Activated CD4-positive, alpha-beta T cell treated with anti-CD3 and anti-CD28 coated beads, Interleukin-2, Interleukin-4, amounts not matched to agents 100 ng/mL and 50 ng/mL, durations not matched to agents 16 hours and 8 hours (primary cell): ENCODE data around the gene NT5E.

Experiments used
- DNase-seq: peaks from one replicate; pipeline ENCODE4 v3.0.0-alpha.2; 2020; ENCODE audit warnings: low spot score

The NT5E gene

DNA sequence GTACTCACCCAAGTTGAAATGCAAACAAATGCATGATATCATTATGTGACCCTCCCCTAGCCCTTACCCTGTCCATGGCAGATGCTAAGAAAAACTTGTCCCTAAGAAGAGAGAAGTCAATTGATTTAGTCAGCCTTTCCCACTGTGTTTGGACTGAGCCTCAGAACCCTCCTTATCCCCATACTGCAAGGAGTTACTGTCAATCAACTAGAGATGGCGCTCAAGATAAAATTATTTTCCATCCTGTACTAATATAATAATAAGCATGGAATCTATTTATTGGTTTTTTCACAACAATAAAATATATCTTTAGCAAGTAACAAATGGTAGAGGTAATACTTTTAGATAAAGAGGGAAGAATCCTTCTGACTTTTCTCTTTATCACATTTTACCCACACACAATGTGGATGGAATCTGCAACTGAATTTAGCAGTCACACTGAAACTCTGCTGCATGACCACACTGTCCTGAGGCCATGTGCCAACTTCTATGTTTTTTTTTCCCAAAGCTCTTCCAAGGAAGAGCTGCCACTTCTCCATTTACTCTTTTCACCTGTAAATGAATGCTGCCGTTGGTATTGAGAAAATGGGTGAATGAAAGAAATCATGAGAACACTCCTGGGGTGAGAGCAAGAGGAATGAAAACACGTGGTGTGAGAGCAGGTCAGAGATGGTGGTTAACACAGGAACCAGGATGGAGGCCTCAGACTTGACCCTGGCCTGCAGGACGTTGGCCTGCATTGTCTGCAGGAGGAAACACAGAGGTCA lies 10.5 kb downstream of the NT5E start:
- DNase-seq: no peak

DNA sequence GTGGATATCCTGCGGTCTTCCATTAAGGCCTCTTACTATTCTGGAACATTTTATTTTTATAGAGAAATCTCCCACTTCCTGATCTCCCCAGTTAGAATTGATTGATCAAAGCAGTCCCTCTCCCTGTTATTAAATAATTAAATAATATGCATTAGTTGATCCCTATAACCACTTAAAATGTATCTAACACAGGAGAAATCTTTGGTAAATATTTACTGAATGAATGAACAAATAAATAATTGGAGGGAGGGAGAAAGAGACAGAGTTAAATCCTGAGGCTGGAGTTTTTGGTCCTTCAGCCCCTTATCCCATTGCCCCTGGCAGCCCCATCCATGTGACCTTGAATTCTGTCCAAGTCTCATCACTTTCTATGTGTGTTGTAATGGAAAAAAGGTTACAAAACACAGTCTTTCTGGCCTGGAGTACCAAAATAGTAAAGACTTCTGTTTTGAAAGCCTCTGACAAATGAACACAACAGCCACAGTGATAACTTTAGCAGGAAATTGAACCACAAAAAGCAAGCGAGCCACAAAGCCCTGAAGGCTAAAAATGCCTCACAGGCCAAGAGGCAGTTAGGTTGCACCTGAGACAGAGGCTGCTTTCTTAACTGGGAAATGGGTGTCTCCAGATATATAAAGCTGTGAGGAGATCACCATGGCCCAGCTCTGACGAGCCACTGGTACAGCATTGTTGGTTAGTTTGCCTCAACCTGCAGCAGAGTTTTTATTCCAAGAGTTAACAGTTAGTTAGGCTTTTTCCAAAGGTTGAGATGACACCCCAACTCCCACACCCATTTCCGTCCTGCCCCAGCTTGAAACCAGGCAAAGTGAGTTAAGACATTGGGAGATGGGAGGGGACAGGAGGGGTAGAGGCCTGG lies 11.3 kb downstream of the NT5E start:
- DNase-seq: peak; percentile 66

DNA sequence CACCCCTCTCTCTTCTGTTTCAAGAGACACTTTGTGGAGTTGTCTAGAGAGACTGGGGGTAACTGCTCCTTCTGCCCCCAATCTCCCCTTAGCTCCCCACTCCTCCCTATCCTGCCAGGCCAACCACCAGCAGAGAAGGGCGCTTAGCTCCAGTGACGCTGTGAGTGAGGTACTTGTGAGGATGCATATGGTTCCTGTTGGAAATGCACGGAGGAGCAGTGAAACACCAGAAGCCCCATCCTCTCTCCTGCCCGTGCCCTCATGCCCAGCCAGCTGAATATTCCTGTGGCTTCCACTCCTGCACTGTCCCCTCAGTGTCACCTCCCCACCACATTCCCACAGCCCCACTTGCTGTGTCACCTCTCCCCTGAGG lies 11.9 kb downstream of the NT5E start:
- DNase-seq: no peak

DNA sequence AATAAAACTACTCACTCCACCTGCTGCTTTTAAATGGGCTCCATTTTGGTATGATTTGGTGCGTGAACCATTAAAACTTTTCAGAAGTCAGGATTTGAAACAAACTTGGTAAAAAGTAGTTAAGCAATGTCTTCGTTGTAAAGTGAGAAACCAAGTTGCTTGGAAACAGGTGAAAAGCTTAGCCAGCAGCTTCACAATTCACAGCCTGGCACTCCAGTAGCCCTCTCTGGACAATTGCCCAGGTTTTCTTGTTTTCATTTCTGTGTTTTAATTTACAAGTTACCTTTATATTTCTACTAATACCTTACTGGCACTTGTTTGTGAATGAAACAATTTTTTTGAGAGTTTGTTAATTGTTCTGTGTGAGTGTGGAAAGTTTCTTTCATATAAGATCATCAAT lies 12.8 kb downstream of the NT5E start:
- DNase-seq: no peak

DNA sequence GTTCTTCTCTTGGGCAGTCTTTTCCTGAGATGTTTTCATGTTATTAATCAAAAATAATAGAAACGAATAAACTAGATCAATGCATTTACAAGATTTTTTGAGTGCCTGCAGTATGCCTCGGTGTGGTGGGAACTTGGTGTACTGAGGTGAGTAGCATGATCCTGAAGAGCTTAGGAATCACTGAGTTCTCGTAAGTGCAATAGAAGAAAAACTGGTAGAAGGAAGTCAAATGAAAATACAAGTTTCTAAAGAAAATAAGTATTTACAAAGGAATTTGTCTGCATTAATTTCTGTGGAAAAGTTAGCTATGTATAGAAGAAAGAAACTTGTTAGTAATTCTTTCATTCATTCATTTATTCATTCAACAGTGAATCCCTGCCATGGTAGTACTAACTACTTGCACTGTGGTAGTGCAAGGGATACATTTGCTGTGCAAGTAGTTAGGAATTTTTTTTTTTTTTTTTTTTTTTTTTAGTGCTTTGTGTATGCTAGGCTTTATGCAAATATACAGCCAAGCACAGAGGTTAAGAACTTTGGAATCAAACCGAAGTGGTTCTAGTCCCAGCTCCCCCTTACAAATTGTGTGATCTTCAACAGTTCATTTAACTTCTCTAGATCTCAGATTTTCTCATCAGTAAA lies 13.9 kb downstream of the NT5E start:
- DNase-seq: no peak

DNA sequence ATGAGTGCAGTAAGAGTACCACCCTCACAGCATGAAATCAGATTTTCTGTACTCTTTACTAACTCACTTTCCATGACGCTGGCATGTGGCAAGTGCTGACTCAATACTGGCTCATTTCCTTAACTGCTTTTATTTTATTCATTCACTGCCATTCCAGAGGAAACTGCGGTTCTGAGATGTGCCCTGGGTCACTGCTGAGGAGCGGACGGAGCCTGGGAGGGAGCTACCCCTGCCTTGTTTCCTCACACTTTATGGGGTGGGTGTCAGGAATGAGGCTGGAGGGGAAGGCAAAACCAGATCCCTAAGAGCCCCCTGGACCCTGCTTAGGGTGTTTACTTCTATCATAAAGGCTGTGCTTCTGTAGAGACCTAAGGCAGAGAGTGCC lies 14.4 kb downstream of the NT5E start:
- DNase-seq: peak; percentile 43

DNA sequence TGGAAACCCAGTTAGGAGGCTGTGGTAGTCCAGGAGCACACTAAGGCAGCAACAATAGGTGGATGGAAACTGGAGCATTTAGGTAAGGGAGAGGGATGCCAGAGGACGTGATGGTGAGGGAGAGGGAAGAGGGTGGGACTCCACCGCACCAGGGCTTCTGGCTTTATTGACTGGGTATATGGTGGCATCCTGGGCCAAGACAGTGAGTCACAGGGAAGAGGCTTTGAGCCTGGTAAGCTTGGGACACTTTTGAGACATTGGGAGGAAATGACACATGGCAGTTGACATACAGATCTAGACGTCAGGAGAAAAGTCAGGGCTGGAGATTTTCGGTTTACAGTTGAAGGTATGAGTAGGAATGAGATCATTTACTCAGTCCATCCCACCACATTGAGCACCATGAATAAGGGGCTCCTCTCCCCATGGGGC lies 14.9 kb downstream of the NT5E start:
- peak; percentile 62 for DNase-seq

DNA sequence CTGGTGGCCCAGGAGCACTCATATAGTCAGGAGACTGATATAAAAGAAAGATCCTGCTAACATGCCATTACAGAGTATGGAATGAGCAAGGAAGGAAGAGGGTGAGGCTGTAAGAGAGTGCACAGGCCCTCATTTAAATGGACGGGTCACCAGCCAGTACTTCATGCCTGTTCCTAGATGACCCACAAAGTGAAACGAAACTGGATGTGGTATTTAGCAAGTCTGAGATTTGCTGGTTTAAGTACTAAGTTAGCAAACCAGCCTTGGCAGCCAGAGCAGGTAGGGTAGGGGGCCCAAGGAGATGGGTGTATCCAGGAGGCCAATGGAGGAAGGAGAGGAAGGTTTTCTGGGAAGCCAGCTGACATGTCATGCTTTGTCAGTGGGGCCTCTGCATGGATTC lies 15.9 kb downstream of the NT5E start:
- peak; percentile 24 for DNase-seq

DNA sequence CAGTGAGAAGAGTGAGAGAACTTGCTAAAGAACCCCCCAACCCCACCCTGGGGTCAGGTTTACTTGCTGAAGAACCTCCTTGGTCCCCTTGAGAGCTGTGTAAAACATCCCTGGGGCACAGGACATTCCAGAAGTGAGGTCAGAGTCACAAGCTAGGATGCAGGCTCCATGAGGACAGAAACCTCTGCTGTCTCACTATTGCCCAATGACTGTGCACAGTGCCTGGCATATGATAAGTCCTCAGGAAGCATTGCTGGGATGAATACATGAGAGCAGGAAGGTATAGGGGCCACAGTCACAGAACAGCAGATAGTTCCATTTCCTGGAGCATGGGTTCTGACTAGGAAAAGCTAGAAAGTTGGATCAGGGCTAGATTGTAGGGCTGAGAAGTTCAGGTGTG lies 18.4 kb downstream of the NT5E start:
- no peak for DNase-seq

DNA sequence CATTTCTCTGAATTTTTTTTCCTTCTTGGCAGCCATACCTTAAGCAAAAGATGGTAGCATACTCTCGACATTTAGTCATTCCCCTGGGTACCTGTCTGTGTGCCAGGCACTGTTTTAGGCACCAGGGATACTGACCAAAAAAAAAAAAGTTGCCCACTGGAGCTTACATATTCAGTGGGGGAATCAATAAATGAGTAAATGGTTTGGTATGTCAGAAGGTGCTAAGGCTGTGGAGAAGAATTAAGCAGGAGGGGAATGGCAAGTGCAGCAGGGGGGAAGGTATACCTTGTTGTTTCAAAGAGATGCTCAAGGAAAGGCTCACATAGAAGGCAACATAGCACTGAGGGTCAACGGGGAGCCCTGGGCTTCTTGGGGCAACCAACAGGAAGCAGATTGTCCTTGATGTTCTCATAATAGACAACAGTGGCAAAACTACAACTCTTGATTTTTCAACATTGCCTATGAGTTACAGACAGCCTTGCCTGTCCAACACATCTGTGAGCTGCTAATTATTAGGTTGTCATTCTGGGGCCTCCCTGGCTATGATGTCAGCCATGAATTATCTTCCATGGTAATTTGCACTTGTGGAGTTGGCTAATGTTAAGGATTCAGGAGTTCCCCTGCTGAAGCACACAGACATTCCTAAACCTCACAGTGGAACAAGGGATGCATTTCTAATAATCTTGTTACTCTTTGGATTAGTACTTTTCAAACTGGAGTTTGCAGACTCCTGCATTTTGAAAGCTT lies 19.6 kb downstream of the NT5E start:
- no peak for DNase-seq

DNA sequence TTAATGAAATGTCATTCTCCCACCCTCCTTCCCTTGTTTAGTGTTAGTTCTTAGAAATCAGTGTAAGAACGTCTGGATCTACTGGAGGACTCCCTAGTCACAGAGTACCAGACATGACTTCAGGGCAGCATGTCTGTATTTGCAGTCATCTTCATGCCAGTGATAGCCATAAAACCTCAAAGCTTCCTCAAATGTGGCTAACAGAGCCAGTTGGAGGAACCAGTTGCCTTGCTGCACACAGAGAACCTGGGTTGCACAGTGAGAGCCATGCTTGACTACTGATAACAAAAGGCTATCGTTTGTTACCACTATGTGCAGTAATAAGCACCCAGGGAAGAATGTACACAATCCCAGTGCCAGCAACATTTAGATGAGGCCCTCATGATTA lies 20.1 kb downstream of the NT5E start:
- DNase-seq: no peak

DNA sequence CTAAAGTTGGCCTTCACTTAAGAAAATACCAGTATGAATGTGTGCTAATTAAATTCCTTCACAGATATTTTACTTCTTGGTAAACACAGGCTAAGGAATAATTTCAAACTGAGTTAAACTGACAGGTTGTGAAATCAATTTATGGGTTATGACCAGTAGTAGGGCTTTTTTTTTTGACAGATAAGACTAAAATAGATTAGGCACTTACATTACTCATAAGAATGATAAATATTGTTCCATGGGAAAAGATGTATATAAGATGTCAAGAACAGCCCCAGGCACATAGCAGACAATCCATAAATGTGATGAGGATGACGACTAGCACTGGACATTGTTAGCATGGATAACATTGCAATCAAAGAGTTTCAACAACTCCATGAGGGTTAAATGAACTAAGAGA lies 22.9 kb downstream of the NT5E start:
- DNase-seq: no peak

DNA sequence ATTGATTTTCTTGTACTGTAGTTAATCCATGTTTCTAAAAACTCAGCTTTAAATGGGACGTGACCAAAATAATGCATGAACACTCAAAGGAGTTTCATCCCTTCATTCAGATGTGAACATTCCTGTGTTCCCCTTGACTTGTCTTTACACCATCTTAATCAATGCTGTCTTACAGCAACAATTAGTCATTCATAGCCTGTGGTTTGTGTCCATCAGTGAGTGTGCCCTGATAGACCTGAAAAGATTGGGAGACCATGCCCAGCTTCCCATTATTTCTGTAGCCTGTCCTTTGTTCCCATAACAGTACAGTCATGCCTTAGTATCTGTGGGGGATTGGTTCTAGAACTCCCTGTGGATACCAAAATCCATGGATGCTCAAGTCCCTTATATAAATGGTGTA lies 23.9 kb downstream of the NT5E start:
- DNase-seq: no peak

DNA sequence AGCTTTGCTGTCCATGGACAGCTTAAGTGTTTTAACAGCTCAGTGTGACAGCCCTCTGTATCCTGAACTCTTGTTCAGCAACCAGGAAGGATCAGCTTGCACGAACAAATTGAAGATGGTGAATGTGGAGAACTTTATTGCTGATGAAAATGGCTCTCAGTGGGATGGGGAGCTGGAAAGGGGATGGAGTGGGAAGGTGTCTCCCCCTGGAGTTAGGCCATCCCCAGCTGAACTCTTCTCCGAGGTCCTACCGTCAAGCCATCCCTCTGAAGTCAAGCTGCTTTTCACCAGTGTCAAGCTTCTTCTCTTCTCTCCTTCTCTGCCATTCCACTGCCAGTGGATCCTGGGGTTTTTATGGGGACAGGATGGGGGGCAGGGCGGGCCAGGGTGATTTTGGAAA lies 26.6 kb downstream of the NT5E start:
- DNase-seq: no peak

DNA sequence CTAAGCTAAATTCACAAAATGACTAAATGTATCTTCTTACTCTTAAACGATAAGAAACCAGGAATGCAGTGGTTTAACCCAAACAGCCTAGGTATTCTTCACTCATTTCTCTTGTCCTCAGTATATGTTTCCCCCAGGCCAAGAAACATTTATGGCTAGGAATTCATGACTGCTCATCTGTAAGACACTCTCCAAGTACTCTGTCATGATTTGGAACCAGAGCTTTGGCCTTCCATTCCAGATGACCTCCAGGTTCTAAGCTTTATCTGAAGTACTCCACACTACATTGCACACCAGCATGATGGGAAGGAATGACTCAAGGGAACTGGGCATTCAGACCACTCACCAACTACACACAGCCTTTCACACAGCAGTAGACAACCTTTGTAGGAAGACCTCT lies 29.3 kb downstream of the NT5E start:
- DNase-seq: no peak

DNA sequence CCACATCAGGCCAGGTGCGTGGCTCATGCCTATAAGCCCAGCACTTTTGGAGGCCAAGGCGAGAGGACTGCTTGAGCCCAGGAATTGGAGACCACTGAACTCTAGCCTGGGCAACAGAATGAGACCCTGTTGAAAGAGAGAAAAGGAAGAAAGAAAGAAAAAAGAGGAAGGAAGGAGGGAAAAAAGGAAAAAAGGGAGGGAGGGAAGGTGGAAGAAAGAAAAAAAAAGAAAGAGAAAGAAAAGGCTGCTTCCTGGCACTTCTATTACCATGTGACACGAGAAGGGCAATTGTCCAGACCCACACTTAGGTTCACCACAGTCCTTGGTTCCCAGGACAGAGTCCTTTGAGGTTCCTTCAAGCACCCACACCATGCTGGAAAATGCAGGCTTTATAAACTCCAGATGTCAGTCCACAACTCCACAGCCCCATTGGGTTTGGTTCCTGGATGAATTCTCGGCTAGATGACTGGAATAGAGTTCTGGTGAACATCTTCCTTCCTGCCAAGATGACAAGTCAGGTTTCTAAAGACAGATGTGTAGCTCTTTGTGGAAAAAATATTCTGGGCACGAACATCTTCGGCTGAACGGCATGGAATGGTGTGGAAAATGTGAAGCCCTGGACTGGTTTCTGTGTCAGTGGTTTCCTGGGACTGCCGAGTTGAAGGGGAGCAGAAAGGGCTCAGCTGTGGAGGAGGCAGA lies 32.5 kb downstream of the NT5E start:
- DNase-seq: no peak

DNA sequence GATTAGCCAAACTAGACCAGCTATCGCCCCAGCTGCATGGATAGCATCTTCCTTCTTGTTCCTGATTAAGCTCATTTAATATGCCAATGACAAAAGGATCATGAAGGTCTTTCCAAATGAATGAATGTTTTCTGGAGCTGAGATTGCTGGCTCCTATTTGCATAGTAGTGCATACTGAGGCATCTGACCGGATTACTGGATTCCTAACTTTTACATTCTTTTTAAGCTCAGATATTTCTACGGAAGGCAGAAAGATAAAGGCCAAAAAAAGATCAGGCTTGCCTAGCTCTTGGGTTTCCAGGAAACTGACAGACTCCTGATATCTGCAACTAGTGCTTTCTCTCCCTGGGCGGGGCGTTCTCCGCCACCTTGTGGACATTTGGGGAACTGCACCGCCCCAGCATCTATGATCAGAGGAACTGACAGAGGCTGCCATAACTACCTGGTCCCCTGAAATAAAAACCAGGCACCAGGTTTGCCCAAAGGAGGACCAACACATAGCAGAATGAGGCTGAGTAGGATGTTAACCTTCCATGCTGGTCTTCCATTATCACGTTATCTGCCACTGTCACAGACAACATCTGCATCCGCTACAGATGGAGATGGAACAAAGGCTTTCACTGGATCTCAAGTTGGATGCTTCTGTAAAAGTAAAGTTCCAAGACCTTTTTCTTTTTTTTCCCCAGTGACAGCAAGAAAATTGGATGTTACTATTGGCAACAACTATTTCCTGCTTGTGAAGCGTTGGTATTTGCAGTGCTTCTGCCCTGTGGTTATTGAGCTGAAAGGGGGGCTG lies 33.2 kb downstream of the NT5E start:
- DNase-seq: peak; percentile 80

DNA sequence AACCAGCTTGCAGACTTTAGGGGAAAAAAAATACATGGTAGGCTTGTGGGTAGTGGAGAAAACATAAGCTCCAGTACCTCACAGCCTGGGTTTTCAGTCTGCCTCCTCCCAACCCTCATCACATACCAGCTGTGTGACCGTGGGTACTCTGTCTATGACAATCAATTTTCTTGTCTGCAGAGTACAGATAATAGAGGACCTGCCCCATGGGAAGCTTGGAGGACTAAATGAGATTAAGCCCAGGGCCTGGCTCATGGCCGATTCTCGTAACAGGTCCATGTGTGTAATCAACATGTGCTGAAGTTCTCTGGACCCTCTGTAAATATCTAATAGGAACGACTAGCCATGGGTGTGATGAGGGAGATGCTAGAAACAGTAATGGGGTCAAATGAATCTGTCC lies 34.0 kb downstream of the NT5E start:
- no peak for DNase-seq

DNA sequence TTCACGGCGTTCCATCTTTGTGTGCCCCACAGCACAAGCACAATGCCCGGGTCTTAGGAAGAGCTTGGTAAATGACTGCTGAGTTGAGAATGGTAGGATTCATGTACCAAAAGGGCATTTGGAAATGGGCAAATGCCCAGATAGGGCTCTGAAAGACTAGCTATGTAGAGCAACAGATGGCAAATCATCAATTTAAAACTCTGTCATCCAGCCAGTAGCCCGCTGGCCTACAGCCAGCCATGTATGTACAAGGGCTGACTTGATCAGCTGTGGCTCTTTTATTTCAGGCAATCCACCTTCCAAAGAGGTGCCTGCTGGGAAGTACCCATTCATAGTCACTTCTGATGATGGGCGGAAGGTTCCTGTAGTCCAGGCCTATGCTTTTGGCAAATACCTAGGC lies 35.1 kb downstream of the NT5E start:
- DNase-seq: no peak

DNA sequence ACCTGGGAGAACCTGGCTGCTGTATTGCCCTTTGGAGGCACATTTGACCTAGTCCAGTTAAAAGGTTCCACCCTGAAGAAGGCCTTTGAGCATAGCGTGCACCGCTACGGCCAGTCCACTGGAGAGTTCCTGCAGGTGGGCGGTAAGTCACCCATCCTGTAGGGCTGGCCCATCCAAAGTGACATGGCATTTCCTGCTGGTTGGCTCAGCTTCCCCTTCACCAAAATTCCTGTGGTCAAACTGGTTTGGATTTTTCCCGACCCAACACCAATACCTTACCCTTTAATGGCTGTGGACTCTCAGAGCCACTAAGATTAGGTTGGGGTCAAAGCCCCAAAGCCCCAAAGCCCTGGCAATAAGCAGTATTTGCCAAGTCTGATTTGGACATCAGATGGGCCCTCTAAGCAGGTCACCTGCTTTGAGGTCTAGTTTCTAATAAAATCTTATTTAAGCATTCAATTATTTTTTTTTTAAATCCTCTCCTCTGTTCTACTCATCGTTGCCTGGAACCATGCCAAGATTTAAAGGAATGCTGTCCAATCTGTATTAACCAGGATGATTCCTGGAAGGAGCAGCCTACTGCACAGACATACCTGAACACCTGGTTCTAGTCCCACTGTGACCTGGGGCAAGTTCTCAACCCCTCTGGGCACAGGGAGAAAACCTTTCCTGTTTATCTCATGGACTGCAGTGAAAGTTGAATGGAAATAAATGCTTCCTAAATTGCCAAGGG lies 40.8 kb downstream of the NT5E start:
- DNase-seq: no peak
